Effector CD4-positive, alpha-beta T cell (primary cell): Measurements from ENCODE around the gene FNDC8.
A peak's percentile ranks its signal among the peaks of the same experiment; 100 is the strongest.
"Not testable (repeated sequence)": the region's sequence is repeated elsewhere in the genome, so short reads cannot be mapped to it uniquely, and the experiment has no call there.

Source experiments
- DNase-seq: peaks from one replicate; pipeline ENCODE4 v3.0.0-alpha.2; 2020

Gene FNDC8

GRCh38 chr17:35097776-35098175, 23.6 kb upstream of the FNDC8 start:
- DNase-seq: no peak

GRCh38 chr17:35099908-35100307, 21.5 kb upstream of the FNDC8 start:
- DNase-seq: no peak

- DNase-seq: no peak
Observed at GRCh38 chr17:35101036-35101435, 20.4 kb upstream of the FNDC8 start.

- DNase-seq: no peak
Observed at GRCh38 chr17:35101725-35102124, 19.7 kb upstream of the FNDC8 start.

GRCh38 chr17:35103271-35103670, 18.1 kb upstream of the FNDC8 start:
- DNase-seq: no peak

GRCh38 chr17:35104844-35105450, 16.5 kb upstream of the FNDC8 start:
- no peak for DNase-seq

- not testable (repeated sequence) for DNase-seq
Observed at GRCh38 chr17:35110791-35111190, 10.6 kb upstream of the FNDC8 start.

- no peak for DNase-seq
Observed at GRCh38 chr17:35116845-35117244, 4.6 kb upstream of the FNDC8 start.

- no peak for DNase-seq
Observed at GRCh38 chr17:35117984-35118383, 3.4 kb upstream of the FNDC8 start.

GRCh38 chr17:35119370-35120165, 1.8 kb upstream of the FNDC8 start, which contains the start of gene RAD51D:
RAD51D (minus strand) TSS chr17:35119860; CDS start chr17:35119613, 247 bp downstream.
- peak; percentile 68 for DNase-seq

GRCh38 chr17:35127751-35128514, 6.5 kb downstream of the FNDC8 start:
- no peak for DNase-seq

- DNase-seq: no peak
Observed at GRCh38 chr17:35129154-35129972, 7.9 kb downstream of the FNDC8 start.

GRCh38 chr17:35129973-35130351, 8.5 kb downstream of the FNDC8 start:
- no peak for DNase-seq

- DNase-seq: no peak
Observed at GRCh38 chr17:35130392-35130791, 9.0 kb downstream of the FNDC8 start.

- DNase-seq: no peak
Observed at GRCh38 chr17:35132099-35132498, 10.7 kb downstream of the FNDC8 start.

- DNase-seq: no peak
Observed at GRCh38 chr17:35132816-35133550, 11.6 kb downstream of the FNDC8 start.

GRCh38 chr17:35135322-35135721, 13.9 kb downstream of the FNDC8 start:
- no peak for DNase-seq

- no peak for DNase-seq
Observed at GRCh38 chr17:35138218-35138617, 16.8 kb downstream of the FNDC8 start.

- DNase-seq: peak; percentile 83
Observed at GRCh38 chr17:35141681-35142466, 20.5 kb downstream of the FNDC8 start, which contains the start of gene NLE1. NLE1 (minus strand) TSS chr17:35142303; CDS start chr17:35142275, 28 bp downstream.

GRCh38 chr17:35142467-35142796, 21.0 kb downstream of the FNDC8 start:
- no peak for DNase-seq

- no peak for DNase-seq
Observed at GRCh38 chr17:35144840-35145239, 23.4 kb downstream of the FNDC8 start.
